GM21529 (cell line): Measurements from ENCODE around the gene GSK3B.

Experiments used
- ATAC-seq: cut with Tn5 transposase; IDR thresholded peaks from one replicate; pipeline ENCODE4 v1.9.1; 2021; ENCODE audit not compliant: unreplicated experiment

Gene GSK3B

DNA sequence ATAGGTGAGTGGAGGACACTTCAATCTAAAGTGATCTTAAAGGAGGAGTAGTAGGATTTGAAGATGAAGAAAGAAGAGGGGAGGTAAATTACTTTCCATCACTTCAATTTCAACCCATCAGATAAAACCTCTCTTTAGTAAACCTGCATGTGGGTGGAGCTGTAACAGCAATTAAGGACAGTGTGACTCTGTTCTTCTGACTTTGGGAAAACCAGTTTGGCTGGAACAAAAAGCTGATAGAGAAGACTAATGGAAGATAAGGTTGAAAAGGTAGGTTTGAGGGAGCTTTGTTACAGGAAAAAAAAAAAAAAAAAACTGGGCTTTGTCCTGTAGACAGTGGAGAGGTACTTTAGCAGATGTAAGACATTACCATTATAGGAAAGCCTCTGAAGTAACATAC lies 4.5 kb upstream of the GSK3B start:
- no peak for ATAC-seq

DNA sequence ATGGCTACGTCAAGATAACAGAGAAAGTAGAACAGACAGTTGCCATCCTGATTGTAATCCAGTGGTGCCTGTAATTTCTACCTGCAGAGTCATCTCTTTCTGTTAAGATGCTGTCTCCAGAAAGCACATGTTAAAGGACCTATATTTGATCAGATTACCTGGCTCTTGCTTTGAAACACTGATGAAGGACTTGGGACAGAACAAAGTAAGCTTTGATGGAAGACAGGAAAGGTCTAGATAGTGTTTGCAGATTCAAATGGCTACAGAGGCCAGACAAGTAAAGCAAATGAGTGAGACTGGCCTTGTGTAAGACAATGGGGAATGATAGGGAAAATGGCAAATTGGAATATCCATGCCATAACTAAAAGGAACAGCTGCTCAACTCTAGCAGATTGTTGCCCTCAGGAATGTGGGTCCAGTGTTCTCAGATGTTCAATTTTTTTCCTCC lies 1.8 kb upstream of the GSK3B start:
- ATAC-seq, result no peak

DNA sequence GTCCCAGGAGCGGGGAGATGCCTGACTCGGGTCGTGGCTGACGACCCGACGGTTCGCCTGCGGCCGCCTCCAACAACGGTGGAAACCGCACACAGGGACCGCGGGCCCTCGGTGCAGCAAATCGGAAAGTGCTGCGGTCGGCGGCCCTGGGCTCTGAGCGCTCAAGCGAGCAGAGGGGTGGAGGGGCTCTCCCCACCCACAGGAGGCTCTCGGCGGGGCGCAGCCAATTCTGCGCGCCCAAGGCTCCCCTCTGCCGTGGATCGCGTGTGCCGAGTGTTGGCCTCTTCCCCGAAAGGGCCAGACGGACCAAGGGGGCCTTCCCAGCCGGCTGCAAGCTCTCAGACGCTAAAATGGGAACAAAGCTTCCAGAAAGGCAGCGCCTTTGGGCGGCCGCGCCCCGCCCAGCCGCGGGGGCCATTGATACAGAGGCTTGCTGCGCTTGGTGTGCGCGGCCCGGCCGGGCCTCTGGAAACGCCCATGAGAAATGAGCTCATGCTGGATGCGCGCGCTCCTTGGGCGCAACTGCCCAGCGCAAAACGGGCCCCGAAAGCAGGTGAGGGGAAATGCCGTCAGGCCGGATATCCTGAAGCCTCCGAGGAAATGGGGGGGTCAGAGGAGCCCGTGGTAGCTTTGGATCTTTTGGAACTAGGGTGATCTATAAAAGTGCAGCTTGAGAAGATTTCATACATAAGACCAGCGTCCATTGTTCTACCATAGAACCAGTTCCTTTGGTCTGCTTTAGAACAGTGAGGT lies 1.2 kb upstream of the GSK3B start:
- peak; percentile 44 for ATAC-seq

DNA sequence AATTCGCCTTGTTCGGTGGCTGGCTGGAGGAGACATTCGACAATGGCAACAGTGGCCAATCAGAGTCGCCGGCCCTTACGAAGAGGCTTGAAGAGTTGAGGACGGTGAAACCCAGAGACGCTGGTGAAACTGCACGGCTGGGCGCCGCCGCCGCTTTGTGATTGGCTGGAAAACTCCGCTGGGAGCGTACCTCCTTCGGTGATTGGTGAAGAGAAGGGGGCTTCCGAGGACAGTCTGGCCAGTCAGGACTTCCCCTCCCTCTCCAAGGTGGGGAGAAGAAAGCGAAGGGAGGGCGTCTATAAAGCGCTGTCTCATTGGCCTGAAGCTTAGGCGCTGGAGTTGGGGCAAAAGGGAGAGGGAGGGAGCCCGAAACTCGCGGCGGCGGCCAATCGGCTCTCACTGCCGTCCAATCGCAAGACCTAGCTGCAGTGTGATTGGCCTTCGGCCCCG lies 554 bp upstream of the GSK3B start:
- ATAC-seq, result peak; percentile 68

DNA sequence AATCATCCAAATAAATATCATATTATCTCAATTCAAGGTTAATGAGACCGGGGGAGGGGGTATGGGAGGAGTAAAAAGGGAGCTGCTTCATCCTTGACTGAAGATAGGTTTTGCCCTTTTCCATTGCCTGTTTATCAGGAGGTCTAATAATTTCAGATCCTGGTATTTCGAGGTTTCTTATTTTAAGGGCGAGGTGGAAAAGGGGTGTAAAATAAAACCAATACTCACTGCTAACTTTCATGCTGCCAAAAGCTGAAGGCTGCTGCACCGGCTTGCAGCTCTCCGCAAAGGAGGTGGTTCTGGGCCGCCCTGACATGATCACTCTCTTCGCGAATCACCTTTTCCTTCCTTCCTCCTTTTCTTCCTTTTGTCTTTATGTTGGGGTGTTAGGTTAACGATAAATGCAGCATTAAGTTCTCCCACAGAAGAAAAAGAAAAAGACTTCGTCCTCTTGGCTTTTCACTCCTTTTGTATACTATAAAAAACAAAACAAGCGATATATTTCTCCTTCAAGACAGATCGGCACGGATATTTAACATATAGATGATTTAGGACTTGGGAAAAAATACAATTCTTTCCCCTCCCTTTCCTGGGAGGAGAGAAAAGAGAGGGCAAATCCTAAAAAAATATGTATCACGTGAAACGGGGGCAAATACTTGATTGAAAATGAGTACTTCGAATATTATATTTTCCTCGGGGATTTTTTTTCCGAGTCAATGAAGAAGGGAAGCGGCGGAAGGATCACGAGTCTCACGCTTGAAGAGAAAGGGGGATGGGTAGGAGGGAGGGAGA lies 932 bp downstream of the GSK3B start:
- no peak for ATAC-seq

DNA sequence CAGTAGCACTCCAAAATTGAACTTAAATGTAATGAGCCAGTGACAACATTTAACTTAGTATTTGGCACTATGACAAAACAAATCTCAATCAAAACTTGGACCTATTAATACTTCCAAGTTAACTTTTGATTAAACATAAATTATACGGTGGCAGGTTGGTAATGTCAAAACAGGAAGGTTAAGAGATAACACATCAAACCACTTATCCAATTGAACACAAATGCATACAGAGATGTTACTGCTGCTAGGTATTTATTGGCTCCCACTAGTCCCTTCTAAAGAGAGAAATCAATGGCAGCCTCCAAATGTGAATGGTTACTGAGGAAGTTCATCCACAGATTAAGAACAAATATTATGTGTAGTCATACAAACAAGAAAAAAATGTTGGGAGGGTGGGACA lies 1.8 kb downstream of the GSK3B start:
- no peak for ATAC-seq

DNA sequence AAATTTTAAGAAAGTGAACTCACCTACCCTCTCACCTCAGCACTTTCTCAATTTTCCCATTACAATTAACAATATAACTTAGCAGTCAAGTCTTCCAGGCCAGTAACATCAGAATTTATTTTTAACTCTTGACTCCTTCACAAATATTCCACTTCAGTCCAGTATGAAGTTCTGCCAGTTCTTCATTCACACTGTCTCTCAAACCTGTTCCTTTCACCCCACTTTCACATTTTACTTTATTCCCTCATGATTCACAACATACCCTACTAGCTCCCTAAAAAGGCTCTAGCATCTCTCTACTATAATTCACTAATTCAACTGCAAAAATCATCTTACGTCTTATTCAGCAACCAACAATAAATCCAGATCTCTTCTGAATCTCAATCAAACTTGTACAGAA lies 3.8 kb downstream of the GSK3B start:
- no peak for ATAC-seq

DNA sequence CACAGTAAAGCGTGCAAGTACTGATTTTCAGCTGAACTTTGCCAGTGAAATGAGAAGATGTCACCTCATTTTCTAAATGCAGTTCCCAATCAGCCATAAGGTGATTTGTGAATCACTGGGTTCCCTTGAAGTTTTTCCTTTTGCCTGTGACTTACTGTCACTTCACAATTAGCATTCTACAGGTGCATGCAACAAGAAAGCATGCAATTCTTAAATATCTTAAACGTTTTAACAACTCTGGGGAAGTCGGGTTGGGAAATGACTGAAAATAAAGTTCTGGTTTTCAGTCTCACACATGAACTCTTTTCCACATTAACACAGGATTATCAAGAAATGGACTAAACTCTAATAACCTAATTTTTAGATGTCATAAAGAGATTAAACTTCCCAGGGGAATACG lies 5.2 kb downstream of the GSK3B start:
- no peak for ATAC-seq

DNA sequence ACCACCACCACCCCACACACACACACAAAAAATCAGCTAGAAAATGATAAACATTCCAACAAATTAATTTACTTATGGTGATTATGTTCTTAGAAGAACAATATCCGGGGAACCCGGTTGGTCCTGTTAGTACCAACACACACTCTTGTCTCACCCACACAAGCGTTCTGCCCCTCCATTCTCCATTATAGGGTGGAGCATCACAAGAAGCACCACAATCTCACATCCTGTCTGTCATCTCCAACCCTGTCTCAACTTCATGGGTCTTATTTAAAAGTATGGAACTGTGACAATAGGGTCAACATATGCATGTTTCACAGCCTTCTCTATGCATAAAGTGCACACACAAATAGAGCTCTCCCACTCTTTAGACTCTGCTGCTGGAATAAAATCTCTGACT lies 5.6 kb downstream of the GSK3B start:
- no peak for ATAC-seq

DNA sequence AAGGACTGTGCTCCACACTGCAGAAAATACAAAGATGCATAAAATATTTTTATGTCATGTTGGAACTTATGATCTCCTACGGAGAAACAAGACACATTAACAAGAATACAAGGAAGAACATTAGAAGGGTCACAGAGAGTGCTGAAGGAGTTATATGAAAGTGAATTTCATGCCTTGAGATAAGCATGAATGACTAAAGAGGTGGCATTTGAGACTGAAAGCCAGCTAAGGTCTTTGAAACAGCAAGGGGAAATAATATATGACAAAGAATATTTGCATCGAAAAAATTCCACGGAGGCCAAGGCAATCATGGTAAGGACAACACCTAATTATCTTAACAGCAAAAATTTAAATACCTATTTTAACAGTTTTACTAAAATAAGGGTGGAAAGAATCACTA lies 12.5 kb downstream of the GSK3B start:
- ATAC-seq, result no peak

DNA sequence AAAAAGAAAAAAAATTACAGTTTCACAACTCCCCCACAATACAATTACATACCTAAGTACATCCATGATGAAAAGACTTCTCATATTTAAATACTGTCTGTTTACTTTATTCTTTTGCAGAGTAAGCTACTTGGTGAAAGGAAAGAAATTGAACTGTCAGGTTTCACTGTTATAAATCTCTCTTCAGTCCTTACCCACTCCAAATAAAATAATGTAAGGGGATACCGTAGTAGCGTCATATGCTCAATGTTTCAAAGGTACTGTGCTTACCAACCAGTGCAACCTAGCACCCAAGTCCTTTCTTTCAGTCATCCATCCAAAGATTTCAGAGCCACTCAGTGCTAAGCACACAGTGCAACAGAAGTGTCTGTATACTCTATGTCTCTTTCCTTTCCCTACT lies 13.4 kb downstream of the GSK3B start:
- ATAC-seq, result no peak

DNA sequence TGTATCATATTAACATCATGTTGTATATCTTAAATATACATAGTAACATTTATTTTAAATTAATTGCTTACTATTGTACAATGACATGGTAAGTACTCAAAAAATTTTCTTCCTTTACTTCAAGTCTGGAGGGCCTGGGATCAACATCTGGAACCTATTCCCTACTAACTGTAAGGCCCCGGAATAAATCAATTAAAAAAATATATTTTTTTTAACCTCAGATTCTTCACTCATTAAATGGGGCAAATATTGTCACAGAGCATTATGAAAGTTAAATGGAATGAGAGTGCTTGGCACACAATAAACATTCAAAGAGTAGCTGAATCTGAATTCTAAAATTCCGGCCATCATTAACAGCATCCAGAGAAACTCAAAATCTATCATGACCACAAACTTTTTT lies 16.5 kb downstream of the GSK3B start:
- no peak for ATAC-seq

DNA sequence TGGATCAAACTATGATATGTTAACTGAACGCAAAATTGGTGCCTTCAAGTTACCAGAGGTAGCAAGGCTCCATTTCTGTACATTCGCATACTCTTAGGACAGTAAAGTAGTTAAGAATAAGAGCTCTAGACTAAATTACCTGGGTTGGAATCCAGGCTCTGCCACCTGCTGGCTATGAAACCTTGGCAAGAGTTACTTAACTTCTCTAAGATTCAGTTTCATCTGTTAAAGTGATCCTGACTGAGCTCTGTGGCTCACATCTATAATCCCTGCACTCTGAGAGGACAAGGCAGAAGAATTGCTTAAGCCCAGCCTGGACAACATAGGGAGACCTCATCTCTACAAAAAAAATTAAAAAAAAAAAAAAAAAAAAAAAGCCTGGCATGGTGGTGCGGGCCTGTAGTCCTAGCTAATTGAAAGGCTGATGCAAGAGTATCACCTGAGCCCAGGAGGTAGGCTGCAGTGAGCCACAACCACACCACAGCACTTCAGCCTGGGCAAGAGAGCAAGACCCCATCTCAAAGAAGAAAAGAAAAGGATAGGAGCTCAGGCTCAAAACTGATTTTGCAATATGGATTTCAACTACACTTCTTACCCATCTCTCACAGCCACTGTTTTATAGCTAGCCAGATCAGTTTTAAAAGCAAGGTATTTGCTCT lies 21.3 kb downstream of the GSK3B start:
- no peak for ATAC-seq

DNA sequence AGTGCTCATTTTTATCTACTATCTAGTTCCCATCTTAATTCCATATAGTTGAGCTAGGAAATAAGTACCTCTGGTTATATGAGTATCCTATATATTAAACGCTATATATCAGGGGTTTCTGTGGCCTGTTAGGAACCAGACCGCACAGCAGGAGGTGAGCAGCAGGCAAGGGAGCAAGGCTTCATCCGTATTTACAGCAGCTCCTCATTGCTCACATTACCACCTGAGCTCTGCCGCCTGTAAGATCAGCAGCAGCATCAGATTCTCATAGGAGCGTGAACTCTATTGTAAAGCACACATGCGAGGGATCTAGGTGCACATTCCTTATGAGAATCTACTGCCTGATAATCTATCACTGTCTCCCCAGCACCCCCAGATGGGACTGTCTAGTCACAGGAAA lies 23.0 kb downstream of the GSK3B start:
- no peak for ATAC-seq

DNA sequence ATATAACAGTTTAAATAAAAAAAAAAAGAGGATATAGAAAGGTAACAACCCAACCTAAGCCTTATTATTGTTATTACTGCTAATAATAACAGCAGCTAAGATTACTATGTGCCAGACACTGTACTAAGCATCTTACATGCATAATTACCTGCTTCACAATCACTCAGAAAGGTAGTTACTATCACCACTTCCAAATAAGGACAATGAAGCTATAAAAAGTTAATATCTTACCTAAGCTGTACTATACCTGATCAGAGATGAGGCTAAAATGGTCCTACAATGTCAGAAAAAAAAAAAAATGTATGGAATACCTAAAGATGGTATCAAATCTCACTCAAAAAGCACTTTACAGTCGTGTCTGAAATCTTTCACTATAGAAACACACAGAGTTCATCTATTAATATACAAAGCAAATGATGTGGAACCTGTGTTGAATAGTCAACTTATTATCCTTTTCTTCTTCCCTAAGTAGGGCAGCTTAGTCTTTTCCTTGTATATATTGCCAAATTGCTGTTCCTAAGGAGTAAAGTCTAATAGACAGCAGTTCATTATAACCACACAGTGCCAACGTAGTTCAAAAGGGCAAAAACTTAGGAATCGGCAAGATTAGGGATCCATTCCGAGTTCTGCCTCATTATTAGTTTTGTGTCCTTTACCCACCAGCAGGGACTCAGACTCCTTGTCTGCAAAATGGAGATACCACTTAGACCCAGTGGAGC lies 23.8 kb downstream of the GSK3B start:
- ATAC-seq, result no peak

DNA sequence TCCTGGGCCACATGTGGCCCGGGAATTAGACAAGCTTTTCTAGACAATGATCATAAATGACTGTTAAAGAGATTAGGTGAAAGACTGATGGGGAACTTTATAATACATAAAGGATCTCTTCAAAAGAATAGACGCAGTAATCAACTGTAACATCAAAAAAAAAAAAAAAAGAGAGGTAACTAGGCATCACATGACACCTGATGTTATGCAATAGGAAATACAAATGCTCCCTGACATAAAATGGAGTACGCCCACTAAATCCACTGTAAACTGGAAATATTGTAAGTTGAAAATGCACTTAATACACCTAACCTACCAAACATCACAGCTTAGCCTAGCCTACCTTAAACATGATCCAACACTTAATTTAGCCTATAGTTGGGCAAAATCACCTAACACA lies 27.2 kb downstream of the GSK3B start:
- ATAC-seq, result no peak

DNA sequence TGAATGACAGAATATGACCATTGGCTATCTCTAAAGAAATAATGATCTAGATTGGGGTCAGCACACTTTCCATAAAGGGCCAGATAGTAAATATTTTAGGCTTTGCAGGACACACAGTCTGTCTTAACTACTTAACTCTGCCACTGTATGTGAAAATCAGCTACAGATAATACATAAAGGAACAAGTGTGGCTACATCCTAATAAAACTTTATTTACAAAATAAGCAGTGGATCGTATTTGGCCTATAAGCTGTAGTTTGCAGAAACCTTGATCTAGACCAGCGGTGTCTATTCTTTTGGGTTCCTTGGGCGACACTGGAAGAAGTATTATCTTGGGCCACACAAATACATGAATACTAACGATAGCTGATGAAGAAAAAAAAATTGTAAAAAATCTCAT lies 27.6 kb downstream of the GSK3B start:
- ATAC-seq, result no peak

DNA sequence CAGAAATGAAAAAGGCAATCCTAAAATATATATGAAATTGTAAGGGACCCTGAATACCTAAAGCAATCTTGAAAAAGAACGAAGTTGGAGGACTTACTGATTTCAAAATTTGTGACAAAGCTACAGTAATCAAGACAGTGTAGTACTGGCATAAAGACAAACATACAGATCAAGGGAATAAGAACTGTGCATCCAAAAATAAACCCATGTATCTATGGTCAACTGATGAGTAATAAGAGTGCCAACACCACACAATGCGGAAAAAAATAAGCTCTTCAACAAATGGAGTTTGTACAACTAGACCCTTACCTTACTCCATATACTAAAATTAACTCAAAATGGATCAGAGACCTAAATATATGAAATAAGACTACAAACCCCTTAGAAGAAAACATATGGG lies 29.6 kb downstream of the GSK3B start:
- ATAC-seq, result no peak

DNA sequence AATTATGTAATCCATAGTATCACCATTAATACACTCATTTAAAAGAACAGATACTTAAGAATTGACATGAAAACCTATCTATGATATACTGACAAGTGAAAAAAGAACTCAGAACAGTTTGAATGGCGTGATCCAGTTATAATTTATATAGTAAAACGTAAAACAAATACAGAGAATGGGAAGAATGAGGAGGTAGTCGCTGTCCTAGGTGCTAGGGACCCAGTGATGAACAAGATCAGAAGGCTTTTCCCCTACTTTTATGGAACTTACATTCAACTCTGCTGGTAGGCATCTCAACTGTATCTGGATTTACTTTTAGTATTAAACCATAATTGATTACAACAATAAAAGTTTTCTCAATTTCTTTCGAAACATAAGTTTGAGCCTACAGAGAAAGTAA lies 31.8 kb downstream of the GSK3B start:
- no peak for ATAC-seq

DNA sequence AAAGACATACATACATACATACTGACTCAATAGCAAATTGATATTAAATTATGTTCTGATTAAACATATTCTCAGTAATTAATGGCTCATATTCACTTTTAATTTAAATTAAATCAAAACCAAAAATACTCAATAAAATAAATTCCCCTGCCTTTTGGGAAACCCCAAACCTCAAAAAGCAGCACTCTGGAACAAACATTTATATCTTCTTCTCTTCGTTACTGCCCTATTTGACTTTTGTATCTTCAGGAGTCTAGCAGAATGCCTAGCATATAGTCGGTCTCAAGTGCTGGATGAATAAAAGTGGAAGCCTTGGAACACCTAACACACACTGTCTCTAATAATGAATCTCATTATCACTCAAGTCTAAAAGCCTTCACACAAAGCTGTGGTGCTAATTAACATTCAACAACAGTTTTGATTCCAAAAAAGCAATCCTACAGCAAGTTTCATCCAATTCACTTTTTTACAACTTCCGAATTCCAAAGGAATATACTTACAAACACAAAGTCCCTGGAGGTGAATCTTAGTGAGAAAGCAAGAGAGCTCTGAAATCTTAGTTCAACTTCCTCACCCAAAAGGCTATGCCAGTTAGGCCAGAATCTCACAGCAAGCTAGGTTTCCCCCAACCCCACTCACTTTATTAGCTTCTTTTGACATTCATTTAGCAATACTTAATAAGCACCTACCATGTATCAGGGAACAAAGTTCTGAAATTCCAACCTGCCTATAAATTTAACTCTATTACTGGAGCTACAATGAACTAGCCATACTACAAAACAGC lies 35.0 kb downstream of the GSK3B start:
- ATAC-seq, result no peak

DNA sequence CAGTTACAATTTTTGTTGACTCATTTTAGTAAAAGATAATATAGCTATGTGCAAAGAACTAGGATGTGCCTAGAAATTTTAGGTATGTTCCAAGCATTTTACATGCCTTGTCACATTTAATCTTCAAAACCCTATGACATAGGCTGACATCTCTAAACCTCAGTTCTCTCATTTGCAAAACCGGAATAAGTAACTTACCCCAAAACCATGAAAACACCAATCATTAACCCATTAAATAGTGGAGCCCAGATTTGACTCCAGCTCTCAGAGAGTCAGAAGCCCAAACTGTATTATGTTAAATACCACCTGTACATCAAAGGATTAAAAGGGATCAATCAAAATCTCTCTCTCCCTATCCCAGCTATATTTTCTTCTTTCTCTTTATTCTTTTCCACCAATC lies 36.6 kb downstream of the GSK3B start:
- no peak for ATAC-seq
